ENCODE results near the gene FCRL6.

DNA sequence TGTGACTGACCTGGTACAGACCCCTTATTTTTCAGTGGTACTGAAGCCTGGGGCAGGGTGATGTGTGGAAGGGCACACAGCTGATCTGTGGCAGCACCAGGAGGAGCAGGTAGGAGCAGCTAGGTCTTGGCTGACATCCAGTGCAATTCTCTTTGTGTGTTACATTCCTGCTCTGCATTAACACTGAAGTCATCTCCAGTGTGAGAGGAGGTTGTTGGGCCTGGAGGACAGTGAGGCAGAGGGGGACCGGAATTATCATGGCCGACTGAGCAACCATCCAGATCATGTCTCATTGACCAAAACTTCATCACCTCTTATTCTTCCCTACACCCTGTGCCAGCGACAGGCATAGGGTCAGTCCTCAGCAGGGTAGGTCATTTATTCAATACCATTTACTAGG, 26.0 kb downstream of the FCRL6 start:
- no peak for TF ChIP-seq EP300 (IDR thresholded peaks at IDR 0.05)
- TF ChIP-seq, protein P1, sequence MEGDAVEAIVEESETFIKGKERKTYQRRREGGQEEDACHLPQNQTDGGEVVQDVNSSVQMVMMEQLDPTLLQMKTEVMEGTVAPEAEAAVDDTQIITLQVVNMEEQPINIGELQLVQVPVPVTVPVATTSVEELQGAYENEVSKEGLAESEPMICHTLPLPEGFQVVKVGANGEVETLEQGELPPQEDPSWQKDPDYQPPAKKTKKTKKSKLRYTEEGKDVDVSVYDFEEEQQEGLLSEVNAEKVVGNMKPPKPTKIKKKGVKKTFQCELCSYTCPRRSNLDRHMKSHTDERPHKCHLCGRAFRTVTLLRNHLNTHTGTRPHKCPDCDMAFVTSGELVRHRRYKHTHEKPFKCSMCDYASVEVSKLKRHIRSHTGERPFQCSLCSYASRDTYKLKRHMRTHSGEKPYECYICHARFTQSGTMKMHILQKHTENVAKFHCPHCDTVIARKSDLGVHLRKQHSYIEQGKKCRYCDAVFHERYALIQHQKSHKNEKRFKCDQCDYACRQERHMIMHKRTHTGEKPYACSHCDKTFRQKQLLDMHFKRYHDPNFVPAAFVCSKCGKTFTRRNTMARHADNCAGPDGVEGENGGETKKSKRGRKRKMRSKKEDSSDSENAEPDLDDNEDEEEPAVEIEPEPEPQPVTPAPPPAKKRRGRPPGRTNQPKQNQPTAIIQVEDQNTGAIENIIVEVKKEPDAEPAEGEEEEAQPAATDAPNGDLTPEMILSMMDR (IDR thresholded peaks at IDR 0.05) = no peak
